ENCODE measurements around the gene ZNF423. TPM values are rescaled to one million over a fixed set of nuclear protein-coding genes. Genes with fewer than 3 reads are reported as not detected.

The ZNF423 gene
- total and polyA plus RNA-seq, 2 of the 13 experiments (the other 11 are each of a cell fraction or from before 2014, with no cell fraction given): 0.07 to 0.31 TPM

DNA sequence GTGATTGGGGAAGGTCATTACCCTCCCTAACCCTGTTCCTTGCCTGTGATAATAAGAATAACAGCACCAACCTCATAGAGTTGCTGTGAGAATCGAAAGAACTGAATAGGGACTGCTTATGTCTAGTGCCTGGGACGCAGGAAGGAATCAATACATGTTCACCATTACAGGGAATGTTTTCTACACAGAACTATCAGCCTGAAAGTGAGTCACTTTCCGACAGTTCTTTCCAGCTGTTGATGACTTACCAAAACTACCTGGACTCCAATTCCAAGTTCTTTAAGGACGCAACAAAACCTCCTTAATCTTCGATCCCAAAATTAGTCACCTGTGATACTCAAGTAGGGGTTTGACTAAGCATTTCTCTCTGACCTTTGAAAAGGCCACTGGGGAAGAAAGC lies 29.4 kb downstream of the ZNF423 start:
- no peak for ATAC-seq
- Histone ChIP-seq H3K4me2 (ENCODE audit: low read depth, low read length) (no peak overlapping the region), H3K9me3 (ENCODE audit: low read length) (no peaks in the 10 kb centered on the region), H3K4me1 (ENCODE audit: insufficient read depth, low read length) (no peaks in the 10 kb centered on the region), H3K27me3 (ENCODE audit: control insufficient read depth in 1 of 2, insufficient read depth in 2 of 2, low read length in 2 of 2) (peaks cover 11 to 74% of the 10 kb centered on the region in 2 experiments; a peak in 4 of 5 replicates), H3K36me3 (replicated peaks in 1 of 2; ENCODE audit: control insufficient read depth in 1 of 2, insufficient read depth in 2 of 2, low read length in 2 of 2) (no peaks in the 10 kb centered on the region), H3K79me2 (ENCODE audit: insufficient read depth, low read length) (no peaks in the 10 kb centered on the region), H4K20me1 (ENCODE audit: insufficient read depth, low read length) (no peaks in the 10 kb centered on the region), H3K27ac (ENCODE audit: extremely low read length, insufficient read depth, low read length) (no peak overlapping the region), H3K4me3 (replicated peaks in 1 of 3; ENCODE audit: insufficient read depth in 1 of 3, low read depth in 2 of 3, low read length in 3 of 3) (no peak overlapping the region), H2AFZ (ENCODE audit: low read length) (no peak overlapping the region), H3K9ac (ENCODE audit: insufficient read depth, low read depth, low read length) (no peak overlapping the region)
- WGBS (ENCODE audit: low lambda C conversion rate): 3% methylated on average over 5 of the region's 5 CpGs
- intact Hi-C loops (cut with micrococcal nuclease; ENCODE audit: unreplicated experiment): no loop called here
- ChIA-PET CTCF (ENCODE audit: low intra/inter-chr PET ratio, low total read pairs) (no interaction called here), POLR2A (no interaction called here)
- in situ Hi-C loops (cut with HindIII; ENCODE audit: extremely low pct_ligation_motif_present, low pct_unique_long_range_greater_than_20kb): no loop called here
- FAIRE-seq: no peak
- no peak for TF ChIP-seq ZC3H13 (CRISPR knock-in tag; IDR thresholded peaks at IDR 0.05)
- no peak for TF ChIP-seq AGO1 (IDR thresholded peaks at IDR 0.05; ENCODE audit: low read depth, low read length, poor library complexity, severe bottlenecking)
- TF ChIP-seq ARHGAP35 (CRISPR knock-in tag; IDR thresholded peaks at IDR 0.05; ENCODE audit: borderline replicate concordance): no peak
- TF ChIP-seq, protein P1, sequence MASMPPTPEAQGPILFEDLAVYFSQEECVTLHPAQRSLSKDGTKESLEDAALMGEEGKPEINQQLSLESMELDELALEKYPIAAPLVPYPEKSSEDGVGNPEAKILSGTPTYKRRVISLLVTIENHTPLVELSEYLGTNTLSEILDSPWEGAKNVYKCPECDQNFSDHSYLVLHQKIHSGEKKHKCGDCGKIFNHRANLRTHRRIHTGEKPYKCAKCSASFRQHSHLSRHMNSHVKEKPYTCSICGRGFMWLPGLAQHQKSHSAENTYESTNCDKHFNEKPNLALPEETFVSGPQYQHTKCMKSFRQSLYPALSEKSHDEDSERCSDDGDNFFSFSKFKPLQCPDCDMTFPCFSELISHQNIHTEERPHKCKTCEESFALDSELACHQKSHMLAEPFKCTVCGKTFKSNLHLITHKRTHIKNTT (CRISPR knock-in tag; IDR thresholded peaks at IDR 0.05): no peak
- TF ChIP-seq, protein P2, sequence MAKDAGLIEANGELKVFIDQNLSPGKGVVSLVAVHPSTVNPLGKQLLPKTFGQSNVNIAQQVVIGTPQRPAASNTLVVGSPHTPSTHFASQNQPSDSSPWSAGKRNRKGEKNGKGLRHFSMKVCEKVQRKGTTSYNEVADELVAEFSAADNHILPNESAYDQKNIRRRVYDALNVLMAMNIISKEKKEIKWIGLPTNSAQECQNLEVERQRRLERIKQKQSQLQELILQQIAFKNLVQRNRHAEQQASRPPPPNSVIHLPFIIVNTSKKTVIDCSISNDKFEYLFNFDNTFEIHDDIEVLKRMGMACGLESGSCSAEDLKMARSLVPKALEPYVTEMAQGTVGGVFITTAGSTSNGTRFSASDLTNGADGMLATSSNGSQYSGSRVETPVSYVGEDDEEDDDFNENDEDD (CRISPR knock-in tag; IDR thresholded peaks at IDR 0.05; ENCODE audit: borderline replicate concordance): no peak
- TF ChIP-seq, protein P3, sequence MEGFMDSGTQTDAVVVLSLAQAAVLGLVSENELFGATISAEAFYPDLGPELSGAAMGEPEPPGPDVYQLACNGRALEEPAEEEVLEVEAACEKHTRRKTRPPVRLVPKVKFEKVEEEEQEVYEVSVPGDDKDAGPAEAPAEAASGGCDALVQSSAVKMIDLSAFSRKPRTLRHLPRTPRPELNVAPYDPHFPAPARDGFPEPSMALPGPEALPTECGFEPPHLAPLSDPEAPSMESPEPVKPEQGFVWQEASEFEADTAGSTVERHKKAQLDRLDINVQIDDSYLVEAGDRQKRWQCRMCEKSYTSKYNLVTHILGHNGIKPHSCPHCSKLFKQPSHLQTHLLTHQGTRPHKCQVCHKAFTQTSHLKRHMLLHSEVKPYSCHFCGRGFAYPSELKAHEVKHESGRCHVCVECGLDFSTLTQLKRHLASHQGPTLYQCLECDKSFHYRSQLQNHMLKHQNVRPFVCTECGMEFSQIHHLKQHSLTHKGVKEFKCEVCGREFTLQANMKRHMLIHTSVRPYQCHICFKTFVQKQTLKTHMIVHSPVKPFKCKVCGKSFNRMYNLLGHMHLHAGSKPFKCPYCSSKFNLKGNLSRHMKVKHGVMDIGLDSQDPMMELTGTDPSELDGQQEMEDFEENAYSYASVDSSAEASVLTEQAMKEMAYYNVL (CRISPR knock-in tag; IDR thresholded peaks at IDR 0.05; ENCODE audit: borderline replicate concordance): no peak
- TF ChIP-seq ZNF773 (CRISPR knock-in tag; IDR thresholded peaks at IDR 0.05; ENCODE audit: borderline replicate concordance): no peak
- TF ChIP-seq PCBP2 (optimal IDR thresholded peaks at IDR 0.05; ENCODE audit: low read depth, low read length, poor library complexity, severe bottlenecking): no peak
- TF ChIP-seq EEA1 (CRISPR knock-in tag; IDR thresholded peaks at IDR 0.05; ENCODE audit: borderline replicate concordance): no peak
- no peak for TF ChIP-seq SOX6 (IDR thresholded peaks at IDR 0.05)
- TF ChIP-seq SOX6 (CRISPR knock-in tag; IDR thresholded peaks at IDR 0.05): no peak
- no peak for TF ChIP-seq NR2F6 (IDR thresholded peaks at IDR 0.05)
- TF ChIP-seq NR2F6 (CRISPR knock-in tag; IDR thresholded peaks at IDR 0.05): no peak
- TF ChIP-seq PTBP1 (IDR thresholded peaks at IDR 0.05; ENCODE audit: low read depth, low read length, poor library complexity, severe bottlenecking): no peak
- no peak for TF ChIP-seq ELF4 (CRISPR knock-in tag; IDR thresholded peaks at IDR 0.05; ENCODE audit: borderline replicate concordance)
- TF ChIP-seq ZNF678 (CRISPR knock-in tag; IDR thresholded peaks at IDR 0.05): no peak
- no peak for TF ChIP-seq NR2C2 (CRISPR knock-in tag; IDR thresholded peaks at IDR 0.05; ENCODE audit: borderline replicate concordance)
- TF ChIP-seq DBP (CRISPR knock-in tag; IDR thresholded peaks at IDR 0.05; ENCODE audit: not compliant biosample characterization): no peak
- DNase-seq (ENCODE audit: low spot score): no peak
- no TSS peak for BruUV-seq (replicated peaks)

Data from HepG2 (cell line).